HG02943 (cell line): Measurements from ENCODE around the gene EXOC3L4.
A peak's percentile ranks its signal among the peaks of the same experiment; 100 is the strongest.

ENCODE experiments used
- ATAC-seq: cut with Tn5 transposase; IDR thresholded peaks from one replicate; pipeline ENCODE4 v1.9.1; 2021; ENCODE audit warnings: mild to moderate bottlenecking, low read depth, moderate library complexity; ENCODE audit not compliant: unreplicated experiment

The EXOC3L4 gene

DNA sequence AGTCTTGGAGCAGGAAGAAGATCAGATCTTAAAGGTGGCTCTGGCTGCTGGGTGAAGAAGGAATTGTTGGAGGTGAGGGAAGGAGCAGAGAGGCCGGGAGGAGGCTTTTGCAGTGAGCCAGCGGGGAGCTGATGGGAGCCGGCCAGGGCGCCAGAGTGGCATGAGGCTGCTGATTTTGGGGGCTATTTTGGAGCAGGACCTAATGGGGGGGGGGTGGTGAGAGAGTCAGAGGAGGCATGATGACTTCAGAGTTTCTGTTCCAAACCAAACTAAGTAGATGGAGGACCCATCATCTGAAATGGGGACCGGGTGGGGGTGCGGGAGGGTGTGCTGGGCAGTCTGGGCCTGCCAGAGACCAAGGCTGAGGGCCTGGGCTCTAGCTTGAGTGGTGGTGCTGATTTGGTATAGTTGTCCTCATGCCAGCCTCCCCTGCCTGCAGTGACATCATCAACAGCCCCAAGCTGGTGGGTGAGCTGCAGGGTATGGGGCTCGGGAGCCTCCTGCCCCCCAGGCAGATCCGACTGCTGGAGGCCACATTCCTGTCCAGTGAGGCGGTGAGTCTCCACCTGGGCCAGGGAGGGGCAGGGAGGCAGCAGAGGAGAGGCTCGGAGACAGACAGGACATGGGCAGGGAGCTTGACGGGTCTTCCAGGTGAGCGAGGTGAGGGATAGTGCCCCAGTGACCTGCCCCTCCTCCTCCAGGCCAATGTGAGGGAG, 34.9 kb downstream of the EXOC3L4 start:
- ATAC-seq, result no peak

DNA sequence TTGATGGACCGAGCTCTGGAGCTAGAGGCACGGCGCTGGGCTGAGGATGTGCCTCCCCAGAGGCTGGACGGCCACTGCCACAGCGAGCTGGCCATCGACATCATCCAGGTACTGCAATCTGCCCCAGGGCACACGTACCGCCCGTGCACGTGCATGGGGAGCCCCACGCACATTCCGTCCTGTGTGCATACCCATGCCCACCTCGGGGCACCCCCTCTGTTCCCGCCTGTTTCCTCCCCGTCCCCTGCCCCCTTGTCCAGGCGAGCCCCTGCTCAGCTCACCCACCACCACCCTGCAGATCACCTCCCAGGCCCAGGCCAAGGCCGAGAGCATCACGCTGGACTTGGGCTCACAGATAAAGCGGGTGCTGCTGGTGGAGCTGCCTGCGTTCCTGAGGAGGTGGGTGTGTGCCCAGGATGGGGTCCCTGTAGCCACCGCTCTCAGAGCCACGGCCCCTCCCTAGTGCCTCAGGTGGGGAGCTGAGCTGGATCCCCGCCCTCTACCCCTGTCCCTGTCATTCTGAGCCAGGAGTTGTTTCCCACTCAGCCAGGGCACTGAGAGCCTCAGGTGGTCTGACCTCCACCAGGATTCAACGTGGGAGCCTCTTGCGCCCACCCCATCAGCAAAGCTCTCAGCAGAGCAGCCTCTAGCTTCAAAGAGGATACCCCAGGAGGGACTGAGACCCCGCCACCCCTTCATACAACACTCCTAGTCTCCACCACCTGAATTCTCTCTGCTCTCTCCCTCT, 35.7 kb downstream of the EXOC3L4 start:
- ATAC-seq, result no peak

DNA sequence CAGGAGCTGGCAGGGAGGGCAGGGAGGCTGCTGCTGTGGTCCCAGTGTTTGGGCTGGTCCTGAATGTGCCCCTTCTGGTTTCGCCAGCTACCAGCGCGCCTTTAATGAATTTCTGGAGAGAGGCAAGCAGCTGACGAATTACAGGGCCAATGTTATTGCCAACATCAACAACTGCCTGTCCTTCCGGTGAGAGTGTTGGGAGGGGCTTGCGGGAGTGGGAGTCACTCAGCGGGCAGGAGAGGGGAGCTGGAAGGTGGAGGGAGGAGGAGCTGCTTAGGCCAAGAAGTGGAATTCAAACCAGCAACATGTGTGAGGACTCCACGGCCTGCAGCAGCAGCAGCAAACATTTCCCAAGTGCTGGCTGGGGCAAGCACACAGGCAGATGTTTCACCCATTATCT, 36.4 kb downstream of the EXOC3L4 start:
- ATAC-seq, result no peak

DNA sequence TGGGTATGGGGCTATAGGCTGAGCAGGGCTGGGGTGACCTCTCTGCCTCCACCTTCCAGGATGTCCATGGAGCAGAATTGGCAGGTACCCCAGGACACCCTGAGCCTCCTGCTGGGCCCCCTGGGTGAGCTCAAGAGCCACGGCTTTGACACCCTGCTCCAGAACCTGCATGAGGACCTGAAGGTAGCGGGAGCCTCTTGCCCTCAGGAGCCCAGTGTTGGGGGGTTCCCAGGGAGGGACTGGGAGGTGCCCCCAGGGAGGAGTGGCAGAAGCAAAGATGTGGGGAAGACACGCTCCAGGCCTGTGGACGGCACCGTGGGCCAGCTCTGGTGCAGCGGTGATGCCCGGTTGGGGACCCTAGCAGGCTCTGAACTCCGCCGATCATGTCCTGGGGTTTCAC, 37.1 kb downstream of the EXOC3L4 start:
- no peak for ATAC-seq

DNA sequence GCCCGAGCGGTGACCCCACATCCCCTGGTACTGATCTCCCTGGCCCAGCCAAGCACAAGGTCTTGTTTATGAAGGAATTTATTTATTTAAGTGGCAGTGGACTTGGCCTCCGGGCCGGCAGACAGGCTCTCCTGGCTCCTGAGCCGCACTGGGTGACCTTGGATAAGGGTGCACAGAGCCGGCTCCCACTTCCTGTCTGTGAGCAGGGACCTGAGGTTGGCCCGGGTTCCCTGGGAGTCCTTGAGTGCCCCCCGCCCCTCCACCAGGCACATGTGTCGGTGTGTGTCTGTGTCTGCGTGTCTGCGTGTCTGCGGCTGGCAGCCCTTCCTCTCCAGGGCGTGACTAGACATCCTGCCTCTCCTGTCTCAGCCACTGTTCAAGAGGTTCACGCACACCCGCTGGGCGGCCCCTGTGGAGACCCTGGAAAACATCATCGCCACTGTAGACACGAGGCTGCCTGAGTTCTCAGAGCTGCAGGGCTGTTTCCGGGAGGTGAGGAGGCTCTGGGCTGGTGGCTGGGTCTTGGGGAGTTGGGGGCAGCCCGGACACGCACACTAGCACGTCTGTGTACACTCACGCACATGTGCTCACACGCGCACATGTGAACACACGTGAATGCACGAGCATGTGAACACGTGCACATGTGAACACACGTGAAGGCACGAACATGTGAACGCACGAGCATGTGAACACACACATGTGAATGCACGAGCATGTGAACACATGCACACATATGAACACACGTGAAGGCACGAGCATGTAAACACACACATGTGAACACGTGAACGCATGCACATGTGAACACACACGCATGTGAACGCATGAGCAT, 38.1 kb downstream of the EXOC3L4 start:
- ATAC-seq, result no peak

DNA sequence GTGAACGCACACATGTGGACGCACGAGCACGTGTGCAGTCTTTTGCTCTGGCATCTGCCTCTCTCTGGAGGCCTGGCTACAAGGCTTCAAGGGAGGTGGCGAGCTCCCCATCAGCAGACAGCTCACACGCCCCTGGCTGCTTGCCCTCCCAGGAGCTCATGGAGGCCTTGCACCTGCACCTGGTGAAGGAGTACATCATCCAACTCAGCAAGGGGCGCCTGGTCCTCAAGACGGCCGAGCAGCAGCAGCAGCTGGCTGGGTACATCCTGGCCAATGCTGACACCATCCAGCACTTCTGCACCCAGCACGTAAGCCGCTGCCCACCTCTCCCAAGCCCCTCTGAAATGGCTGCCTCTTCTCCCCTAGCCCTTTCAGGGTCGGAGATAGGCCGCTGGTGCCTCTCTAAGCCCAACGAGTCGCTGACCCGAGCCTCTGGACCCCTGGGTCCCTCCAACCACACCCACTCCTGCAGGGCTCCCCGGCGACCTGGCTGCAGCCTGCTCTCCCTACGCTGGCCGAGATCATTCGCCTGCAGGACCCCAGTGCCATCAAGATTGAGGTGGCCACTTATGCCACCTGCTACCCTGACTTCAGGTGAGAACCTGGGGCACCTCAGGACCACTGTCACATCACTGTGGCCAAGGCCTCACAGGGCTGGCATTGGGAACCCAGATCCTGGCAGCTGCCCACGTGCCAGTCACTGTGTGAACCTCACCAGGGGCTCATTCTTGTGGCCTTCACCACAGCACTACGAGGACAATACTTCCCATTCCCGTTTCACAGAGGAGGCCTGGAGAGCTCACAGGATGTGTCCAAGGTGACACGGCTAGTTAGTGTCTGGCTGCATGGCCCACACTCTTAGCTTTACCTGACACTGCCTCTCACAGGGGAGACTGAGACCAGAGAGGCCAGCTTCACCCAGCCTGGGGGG, 39.0 kb downstream of the EXOC3L4 start:
- no peak for ATAC-seq

DNA sequence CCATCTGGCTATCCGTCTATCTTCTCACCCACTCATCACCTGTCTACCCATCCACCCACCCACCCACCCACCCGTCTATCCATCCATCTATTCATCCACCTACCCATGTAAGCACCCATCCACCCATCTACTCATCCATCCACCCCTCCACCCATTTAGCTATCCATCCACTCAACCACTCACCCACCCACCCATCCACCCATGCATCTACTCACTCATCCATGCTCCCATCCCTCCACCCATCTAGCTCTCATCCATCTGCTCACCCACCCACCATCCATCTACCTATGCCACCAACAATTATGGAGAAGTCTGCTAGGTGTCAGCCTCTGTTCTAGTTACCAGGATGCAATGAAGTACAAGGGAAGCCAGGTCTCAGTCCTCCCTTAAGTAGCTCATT, 39.9 kb downstream of the EXOC3L4 start:
- no peak for ATAC-seq

DNA sequence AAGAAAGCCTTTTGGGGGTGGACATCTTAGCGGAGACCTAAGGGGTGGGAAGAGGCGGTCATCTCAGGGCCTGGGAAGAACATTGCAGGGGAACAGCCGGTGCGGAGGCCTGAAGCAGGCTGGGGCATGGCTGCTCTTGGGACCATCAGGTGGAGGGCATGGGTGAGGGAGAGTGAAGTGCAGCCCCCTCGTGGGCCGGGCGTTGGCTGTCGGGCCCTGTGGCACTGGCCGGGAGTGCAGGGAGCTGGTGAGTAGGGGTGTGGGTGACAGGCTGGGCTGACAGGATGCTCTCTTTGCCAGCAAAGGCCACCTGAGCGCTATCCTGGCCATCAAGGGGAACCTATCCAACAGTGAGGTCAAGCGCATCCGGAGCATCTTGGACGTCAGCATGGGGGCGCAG, 40.4 kb downstream of the EXOC3L4 start:
- ATAC-seq, result no peak

DNA sequence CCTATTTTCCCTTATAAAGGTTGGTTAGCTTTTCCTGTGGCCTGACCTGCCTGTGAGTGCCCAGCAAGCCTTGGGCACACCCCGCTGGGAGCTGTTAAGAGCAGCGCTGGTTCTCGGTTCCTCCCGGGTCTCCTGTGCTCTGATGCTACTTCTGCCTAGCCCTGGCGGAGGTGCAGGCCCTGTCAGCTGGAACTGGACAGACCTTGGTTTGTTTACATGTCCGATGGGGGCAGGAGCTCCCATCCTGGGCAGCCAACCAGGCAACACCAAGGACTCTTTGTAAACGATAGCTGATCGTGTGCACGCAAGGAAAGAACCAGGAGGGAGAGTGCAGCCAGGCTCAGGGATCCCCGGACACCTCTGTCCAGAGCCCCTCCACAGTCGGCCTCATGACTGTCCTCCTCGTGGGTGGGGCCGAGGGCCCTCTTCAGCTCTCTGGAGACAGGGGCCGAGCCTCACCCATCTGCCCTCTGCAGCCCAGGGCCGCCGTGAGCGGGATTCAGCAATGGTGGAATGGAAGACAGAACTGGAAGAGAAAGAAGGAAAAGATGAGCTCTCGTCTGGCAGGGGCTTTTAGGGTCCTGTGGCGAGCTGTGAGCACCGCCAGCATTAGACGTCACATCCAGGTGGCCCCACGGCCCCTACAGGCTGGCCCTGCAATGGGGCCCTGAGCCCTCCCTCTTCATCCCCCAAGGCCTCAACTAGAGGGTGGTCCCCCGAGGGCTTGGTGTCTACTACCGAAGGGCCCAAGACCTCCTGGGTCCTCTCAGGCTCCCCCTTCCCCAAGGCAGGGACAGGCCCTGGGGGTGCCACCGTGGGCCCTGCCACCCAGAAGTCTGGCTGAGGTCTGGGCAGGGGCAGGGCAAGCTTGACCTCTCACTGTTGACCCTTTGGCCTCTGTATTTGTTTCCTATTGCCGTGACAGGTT, 41.1 kb downstream of the EXOC3L4 start:
- no peak for ATAC-seq

DNA sequence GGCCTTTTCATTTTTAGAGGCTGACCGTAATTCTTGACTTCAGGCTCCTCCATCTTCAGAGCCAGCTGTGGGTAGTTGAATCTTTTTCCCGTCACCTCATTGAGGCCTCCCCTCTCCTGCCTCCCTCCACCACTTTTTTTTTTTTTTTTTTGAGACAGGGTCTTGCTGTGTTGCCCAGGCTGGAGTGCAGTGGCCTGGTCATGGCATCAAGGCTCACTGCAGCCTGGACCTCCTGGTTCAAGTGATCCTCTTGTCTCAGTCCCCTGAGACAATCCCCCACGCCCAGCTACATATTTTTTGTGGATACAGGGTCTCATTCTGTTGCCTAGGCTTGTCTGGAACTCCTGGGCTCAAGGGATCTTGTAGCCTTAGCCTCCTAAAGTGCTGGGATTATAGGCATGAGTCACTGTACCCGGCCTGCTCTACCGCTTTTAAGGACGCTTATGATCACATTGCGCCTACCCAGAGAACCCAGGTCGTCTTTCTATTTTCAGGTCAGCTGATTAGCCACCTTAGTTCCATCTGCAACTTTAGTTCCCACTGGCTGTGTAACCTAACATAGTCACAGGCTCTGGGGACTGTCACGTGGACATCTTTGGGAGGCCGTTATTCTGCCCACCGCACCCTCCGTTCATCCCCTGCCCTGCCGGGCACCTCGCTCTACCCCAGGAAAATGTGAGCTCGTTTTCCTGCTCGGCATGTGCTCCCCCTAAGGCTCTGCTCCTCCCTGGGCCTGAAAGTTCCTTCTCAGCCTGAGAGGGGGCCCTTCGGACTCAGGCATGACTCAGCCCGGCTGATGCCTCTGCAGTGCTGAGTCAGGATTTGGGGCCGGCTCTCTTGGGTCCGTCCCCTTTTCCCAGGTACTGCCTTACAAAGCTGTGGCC, 42.1 kb downstream of the EXOC3L4 start:
- ATAC-seq, result no peak

DNA sequence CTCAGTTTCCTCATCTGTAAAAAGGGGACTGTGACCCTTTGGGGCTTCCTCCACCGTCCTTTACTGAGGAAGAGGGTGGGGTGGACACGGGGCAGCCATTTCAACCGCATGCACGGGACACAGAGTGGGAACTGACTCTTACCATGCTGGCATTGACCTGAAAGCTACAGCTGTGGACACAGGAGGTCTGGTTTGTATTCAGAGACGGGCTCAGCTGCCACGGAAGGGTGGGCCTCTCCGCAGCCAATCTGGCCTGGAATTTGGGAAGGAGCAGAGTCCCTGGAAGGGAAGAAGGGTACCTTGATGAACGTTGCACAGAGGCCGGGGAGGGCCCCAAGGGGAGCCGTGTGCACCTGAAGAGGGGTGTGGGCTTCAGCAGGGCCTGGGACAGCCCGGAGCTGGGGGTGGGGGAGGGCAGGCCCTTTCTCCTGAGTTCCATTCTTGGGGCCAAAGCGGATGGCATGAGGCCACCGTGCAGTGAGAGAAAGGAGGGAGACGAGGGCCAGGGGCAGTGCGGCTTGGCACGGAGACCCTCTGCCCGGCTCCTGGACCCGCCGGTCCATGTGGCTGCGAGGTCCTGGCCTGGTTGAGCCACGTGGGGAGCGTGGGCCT, 43.3 kb downstream of the EXOC3L4 start:
- no peak for ATAC-seq

DNA sequence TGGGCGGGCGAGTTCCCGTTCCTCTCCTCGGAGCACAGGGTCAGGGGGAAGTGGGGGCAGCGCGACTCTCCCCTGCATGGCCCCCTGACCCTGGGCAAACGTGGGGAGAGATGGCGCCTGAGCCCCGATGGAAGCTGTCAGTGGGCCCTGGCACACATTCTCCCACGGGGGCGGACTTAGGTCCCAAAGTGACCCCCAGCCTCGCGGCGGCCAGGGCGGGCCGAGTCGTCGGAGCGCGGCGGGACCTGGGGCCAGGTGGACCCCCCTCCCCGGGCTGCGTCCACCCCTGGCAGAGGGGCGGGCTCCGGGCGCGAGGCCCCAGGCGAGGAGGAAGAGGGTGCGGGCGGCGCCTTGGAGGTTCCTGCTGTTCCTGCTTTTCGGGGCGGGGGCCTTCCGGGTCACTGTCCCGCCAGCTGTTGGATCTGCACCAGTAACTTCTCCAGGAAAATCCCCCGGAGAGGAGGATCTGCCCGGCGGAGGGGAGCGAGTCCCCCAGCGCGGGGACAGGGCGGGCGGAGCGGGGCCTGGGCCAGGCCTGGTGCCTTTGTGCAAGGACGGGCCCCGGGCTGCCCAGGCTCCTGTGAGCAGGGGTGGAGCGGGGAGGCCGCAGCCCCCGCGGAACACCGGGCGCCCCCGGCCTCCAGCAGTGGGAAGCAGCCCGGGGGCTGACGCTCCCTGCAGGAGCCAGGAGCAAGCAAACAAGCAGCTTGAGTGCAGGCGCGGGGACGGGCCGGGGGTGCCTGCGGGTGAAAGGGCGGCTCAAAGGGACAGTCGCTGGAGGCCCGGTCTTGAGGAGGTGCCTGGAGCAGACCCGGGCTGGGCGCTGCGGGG, 44.0 kb downstream of the EXOC3L4 start:
- ATAC-seq, result no peak

DNA sequence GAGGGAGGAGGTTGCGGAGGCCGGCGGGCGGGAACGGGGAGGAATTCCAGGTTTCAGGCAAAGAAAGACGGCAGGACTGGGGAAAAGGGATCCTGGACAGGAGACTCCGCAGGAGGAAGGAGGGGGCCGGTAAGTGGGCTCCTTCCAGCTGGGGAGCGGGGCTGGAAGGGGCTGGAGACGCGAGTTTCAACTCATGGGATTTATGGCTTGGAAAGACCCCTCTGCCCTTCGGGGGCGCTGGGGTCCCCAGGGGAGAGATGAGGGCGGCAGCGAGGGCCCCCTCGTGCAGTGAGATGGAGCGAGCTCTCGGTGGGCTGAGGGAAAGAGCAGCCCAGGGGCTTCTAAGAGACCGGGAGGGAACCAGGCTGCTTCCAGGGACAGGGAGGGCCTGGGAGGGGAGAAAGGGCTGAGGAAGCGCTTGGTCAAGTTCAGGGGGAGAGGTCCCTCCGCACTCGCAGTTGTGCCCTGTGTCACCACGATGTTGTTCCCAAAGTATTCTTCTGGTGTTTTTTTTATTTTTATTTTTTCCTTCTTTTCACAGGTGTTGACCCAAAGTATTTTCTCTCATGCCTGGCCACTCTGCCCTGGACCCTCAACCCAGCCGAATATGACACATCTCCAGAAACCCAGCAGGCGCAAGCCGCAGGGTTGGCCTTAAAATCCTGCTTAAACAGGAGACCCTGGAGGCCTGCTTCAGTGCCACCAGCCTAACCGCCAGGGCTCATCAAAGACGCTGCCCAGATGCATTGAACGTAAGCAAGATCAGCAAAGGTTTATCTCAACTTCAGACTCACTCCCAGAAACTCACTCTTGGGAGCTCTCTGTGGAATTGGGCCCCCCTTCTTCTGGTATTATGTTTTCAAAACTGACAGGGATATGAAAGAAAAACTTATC, 44.9 kb downstream of the EXOC3L4 start:
- ATAC-seq, result no peak

DNA sequence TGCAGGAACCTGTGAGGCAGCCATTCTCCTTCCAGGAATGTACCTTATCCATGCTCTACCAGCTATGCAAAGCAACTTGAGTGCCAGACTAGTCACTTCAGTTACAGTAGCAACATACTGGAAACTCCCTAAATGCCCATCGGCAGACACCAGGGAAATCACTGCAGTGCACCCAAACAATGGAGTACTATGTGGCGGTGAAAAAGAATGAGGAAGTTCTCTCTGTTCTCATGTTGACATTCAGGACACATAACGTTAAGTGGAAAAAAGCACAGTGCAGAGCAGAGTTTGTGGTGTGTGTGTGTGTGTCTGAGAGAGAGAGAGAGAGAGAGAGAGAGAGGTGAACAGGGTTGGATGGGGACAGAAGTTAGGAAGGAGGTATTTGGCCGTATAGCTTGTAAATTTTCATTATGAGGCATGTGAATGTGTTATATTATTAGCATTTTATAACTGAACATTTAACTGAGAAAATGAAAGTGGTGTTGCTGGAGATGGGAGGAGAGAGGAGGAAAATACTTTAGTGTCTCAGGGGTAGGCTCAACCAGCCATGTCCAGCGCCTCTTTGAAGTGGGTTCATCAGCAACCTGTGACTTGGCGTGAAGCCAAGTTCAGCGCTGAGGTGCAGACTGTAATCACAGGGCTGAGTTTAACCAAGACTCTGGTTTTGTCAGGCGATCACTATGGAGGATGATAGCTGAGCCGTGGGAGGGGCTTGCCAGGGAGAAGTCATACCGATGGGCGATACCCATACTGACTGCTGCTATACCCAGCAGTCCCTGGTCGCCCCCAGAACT, 46.0 kb downstream of the EXOC3L4 start:
- peak; percentile 63 for ATAC-seq

DNA sequence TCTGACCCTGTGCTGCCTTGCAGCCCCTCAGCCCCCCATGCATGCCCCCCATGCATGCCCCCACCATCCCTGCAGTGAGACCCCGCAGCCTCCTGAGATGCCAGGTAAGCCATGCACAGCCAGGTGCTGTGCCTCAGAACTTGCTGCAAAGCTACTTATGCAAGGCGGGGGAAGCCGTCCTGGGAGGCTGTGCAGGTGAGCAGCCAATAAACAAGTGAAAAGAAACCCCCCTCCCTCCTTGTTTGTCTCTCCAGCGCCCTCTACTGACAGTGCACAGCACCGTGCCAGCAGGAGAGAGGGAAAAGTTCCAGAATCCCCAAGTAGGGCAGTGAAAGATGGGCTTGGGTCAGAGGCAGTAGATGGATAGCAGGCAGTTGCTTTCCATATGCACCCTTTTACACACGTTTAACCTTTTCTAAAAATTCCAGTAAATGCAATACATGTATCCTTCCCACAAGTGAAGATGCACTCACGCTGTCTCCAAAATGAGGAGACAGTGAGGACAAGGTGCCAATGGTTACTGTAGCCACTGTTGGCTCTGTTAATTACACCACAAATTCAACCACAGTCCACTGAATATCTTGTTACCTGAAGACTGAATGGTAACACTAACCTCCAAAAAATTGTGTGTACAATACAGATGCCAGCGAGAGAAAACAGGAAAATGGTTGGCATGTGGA, 46.7 kb downstream of the EXOC3L4 start:
- peak; percentile 29 for ATAC-seq
